Cardiac muscle cell (in vitro differentiated cells and primary cell): ENCODE data around the gene RPL10A. TPM values are rescaled to one million over a fixed set of nuclear protein-coding genes. Genes with fewer than 3 reads are reported as not detected.
A peak's percentile ranks its signal among the peaks of the same experiment; 100 is the strongest.

Experiments
- DNase-seq, 2 donors: peaks; one replicate each; pipeline versions ENCODE4 v3.0.0 to v3.0.0-alpha.2; 2010 to 2017; ENCODE audit warnings: low read depth in 1 of 2, low spot score in 1 of 2
- H3K27ac ChIP-seq: fragments of 200-600 bp; sonication (generic); 2 replicates; pipeline ENCODE4 v1.5.1; 2016
- H3K27me3 ChIP-seq: fragments of 200-600 bp; sonication (generic); 2 replicates; pipeline ENCODE4 v1.6.0; 2016; ENCODE audit warnings: control low read depth
- H3K36me3 ChIP-seq: fragments of 200-600 bp; sonication (generic); 2 replicates; pipeline ENCODE4 v1.5.1; 2016; ENCODE audit warnings: control low read depth
- H3K4me1 ChIP-seq: fragments of 200-600 bp; sonication (generic); 2 replicates; pipeline ENCODE4 v1.8.1; 2017; ENCODE audit warnings: low read depth, mild to moderate bottlenecking, mixed run types
- H3K4me3 ChIP-seq: fragments of 200-600 bp; sonication (generic); 2 replicates; pipeline ENCODE4 v1.5.1; 2016; ENCODE audit warnings: mild to moderate bottlenecking
- H3K9me3 ChIP-seq: fragments of 200-600 bp; sonication (generic); 2 replicates; pipeline ENCODE4 v1.5.1; 2017; ENCODE audit warnings: low read depth, mild to moderate bottlenecking, control low read depth
- CTCF ChIP-seq: IDR thresholded peaks from 2 replicates; pipeline ENCODE4 v1.5.1; 2012; ENCODE audit warnings: low read depth, mild to moderate bottlenecking, low read length
- polyA plus RNA-seq: library from polyadenylated mRNA; unstranded; fragments of >200 nt; fragmentation: Nextera tagmentation; extraction: Ambion mirVana; gene quantifications from 2 replicates; pipeline ENCODE4 v1.2.1, GENCODE V29; 2016
- total RNA-seq: library from RNA; depleted of rRNA; stranded (reverse); fragments of >200 nt; gene quantifications from 2 replicates; pipeline ENCODE4 v1.2.3, GENCODE V29; 2016

RPL10A gene
- total and polyA plus RNA-seq, 2 experiments from 2014 or later: 390 to 1,095 TPM

GRCh38 chr6:35477551-35478179, 9.5 kb downstream of the RPL10A start:
- no peak overlapping the region for H3K27ac ChIP-seq
- no peak for TF ChIP-seq CTCF
- H3K27me3 ChIP-seq: no peaks in the 10 kb centered on the region
- peaks cover 20% of the 10 kb centered on the region for H3K36me3 ChIP-seq
- DNase-seq: no peak
- no peak overlapping the region for H3K4me3 ChIP-seq
- peaks cover 16% of the 10 kb centered on the region for H3K4me1 ChIP-seq
- H3K9me3 ChIP-seq: no peaks in the 10 kb centered on the region

- TF ChIP-seq CTCF: no peak
- Histone ChIP-seq H3K4me3 (no peak overlapping the region), H3K9me3 (no peaks in the 10 kb centered on the region), H3K27ac (no peak overlapping the region), H3K36me3 (peaks cover 20% of the 10 kb centered on the region), H3K27me3 (no peaks in the 10 kb centered on the region), H3K4me1 (peaks cover 13% of the 10 kb centered on the region)
- DNase-seq: no peak
Observed at GRCh38 chr6:35478259-35478658, 10.1 kb downstream of the RPL10A start.

- no peak for TF ChIP-seq CTCF
- Histone ChIP-seq H3K4me3 (no peak overlapping the region), H3K9me3 (no peaks in the 10 kb centered on the region), H3K36me3 (peaks cover 16% of the 10 kb centered on the region), H3K4me1 (peaks cover 17% of the 10 kb centered on the region), H3K27ac (no peak overlapping the region), H3K27me3 (no peaks in the 10 kb centered on the region)
- DNase-seq: no peak
Observed at GRCh38 chr6:35480176-35480575, 12.0 kb downstream of the RPL10A start.

- Histone ChIP-seq H3K4me3 (no peak overlapping the region), H3K4me1 (peaks cover 27% of the 10 kb centered on the region), H3K36me3 (peaks cover 16% of the 10 kb centered on the region), H3K9me3 (no peaks in the 10 kb centered on the region), H3K27ac (peak overlapping the region; percentile 82), H3K27me3 (no peaks in the 10 kb centered on the region)
- TF ChIP-seq CTCF: no peak
- DNase-seq: no peak
Observed at GRCh38 chr6:35481226-35481625, 13.0 kb downstream of the RPL10A start.

- peaks cover 34% of the 10 kb centered on the region for H3K4me1 ChIP-seq
- no peak overlapping the region for H3K27ac ChIP-seq
- no peak for TF ChIP-seq CTCF
- no peak overlapping the region for H3K4me3 ChIP-seq
- DNase-seq: no peak
- H3K27me3 ChIP-seq: no peaks in the 10 kb centered on the region
- peaks cover 14% of the 10 kb centered on the region for H3K36me3 ChIP-seq
- H3K9me3 ChIP-seq: no peaks in the 10 kb centered on the region
Observed at GRCh38 chr6:35483062-35483461, 14.9 kb downstream of the RPL10A start.
